Transverse colon (tissue), 4 donors: Measurements from ENCODE around the gene ZNF366.

Experiments used
- CTCF ChIP-seq, 5 experiments: fragments of 200-600 bp in 3 of 5; fragments of 450-650 bp in 2 of 5; sonication (generic) in 3 of 5; IDR thresholded peaks; 1 replicate in 2 of 5; 2 replicates in 3 of 5; pipeline ENCODE4 v1.5.1; 2016 to 2017; ENCODE audit warnings: antibody characterized with exemption in 5 of 5, inconsistent platforms in 3 of 5, mild to moderate bottlenecking in 2 of 5, moderate library complexity in 1 of 5
- EP300 ChIP-seq: sonication (generic); formaldehyde crosslinking; IDR thresholded peaks from one replicate; pipeline ENCODE4 v1.6.1; 2017; ENCODE audit warnings: antibody characterized with exemption, low read depth
- POLR2A ChIP-seq: fragments of 450-650 bp; IDR thresholded peaks from one replicate; pipeline ENCODE4 v1.6.1; 2016; ENCODE audit warnings: antibody characterized with exemption, mild to moderate bottlenecking, moderate library complexity
- POLR2AphosphoS5 ChIP-seq, 3 donors: sonication (generic); formaldehyde crosslinking; IDR thresholded peaks; one replicate each; pipeline ENCODE4 v1.6.1; 2016; ENCODE audit warnings: antibody characterized with exemption in 3 of 3

- no peak for TF ChIP-seq CTCF (IDR thresholded peaks at IDR 0.05)
- no peak for TF ChIP-seq POLR2AphosphoS5 (IDR thresholded peaks at IDR 0.05)
- no peak for TF ChIP-seq POLR2A
- no peak for TF ChIP-seq EP300
Measured at GRCh38 chr5:72474046-72474500, 33.1 kb downstream of the ZNF366 start.
